MM.1S (cell line): ENCODE data around the gene OSBPL1A.

Source experiments
- DNase-seq: peaks from one replicate; pipeline ENCODE4 v3.0.0-alpha.2; 2015
- H2AFZ ChIP-seq: fragments of 300-600 bp; sonication (generic); 2 replicates; pipeline ENCODE4 v1.6.0; 2016; ENCODE audit warnings: antibody characterized with exemption, low read length
- H3F3A ChIP-seq: fragments of 300-600 bp; sonication (generic); 2 replicates; pipeline ENCODE4 v1.6.1; 2016; ENCODE audit warnings: mild to moderate bottlenecking, antibody characterized with exemption, low read length, moderate library complexity, mixed read lengths; ENCODE audit not compliant: insufficient read depth
- H3K27ac ChIP-seq: fragments of 300-600 bp; sonication (generic); 2 replicates; pipeline ENCODE4 v1.5.1; 2016; ENCODE audit warnings: mild to moderate bottlenecking, low read length
- H3K27me3 ChIP-seq: fragments of 300-600 bp; sonication (generic); replicated peaks from 2 replicates; pipeline ENCODE4 v1.6.0; 2016; ENCODE audit warnings: low read length; ENCODE audit not compliant: insufficient read depth
- H3K36me3 ChIP-seq: fragments of 300-600 bp; sonication (generic); replicated peaks from 2 replicates; pipeline ENCODE4 v1.6.1; 2016; ENCODE audit warnings: mild to moderate bottlenecking, low read length, mixed read lengths; ENCODE audit not compliant: insufficient read depth
- H3K4me1 ChIP-seq: fragments of 300-600 bp; sonication (generic); 2 replicates; pipeline ENCODE4 v1.6.1; 2016; ENCODE audit warnings: low read length, mixed read lengths
- H3K4me2 ChIP-seq: fragments of 300-600 bp; sonication (generic); 2 replicates; pipeline ENCODE4 v1.6.0; 2016; ENCODE audit warnings: low read depth, low read length
- H3K4me3 ChIP-seq: fragments of 300-600 bp; sonication (generic); 2 replicates; pipeline ENCODE4 v1.5.1; 2016; ENCODE audit warnings: low read length, mixed read lengths
- H3K79me2 ChIP-seq: fragments of 300-600 bp; sonication (generic); 2 replicates; pipeline ENCODE4 v1.6.1; 2016; ENCODE audit warnings: mixed run types, low read length, mixed read lengths
- H3K9ac ChIP-seq: fragments of 300-600 bp; sonication (generic); 2 replicates; pipeline ENCODE4 v1.6.1; 2016; ENCODE audit warnings: low read length, mixed read lengths
- H3K9me2 ChIP-seq: fragments of 300-600 bp; sonication (generic); replicated peaks from 2 replicates; pipeline ENCODE4 v1.6.1; 2016; ENCODE audit warnings: mild to moderate bottlenecking, low read length, mixed read lengths; ENCODE audit not compliant: insufficient read depth
- H3K9me3 ChIP-seq: fragments of 300-600 bp; sonication (generic); replicated peaks from 2 replicates; pipeline ENCODE4 v1.6.1; 2016; ENCODE audit warnings: mild to moderate bottlenecking, low read length, mixed read lengths; ENCODE audit not compliant: insufficient read depth
- H4K20me1 ChIP-seq: fragments of 300-600 bp; sonication (generic); 2 replicates; pipeline ENCODE4 v1.6.1; 2016; ENCODE audit warnings: mild to moderate bottlenecking, low read length, moderate library complexity, mixed read lengths; ENCODE audit not compliant: insufficient read depth
- EZH2 ChIP-seq: fragments of 300-600 bp; sonication (generic); optimal IDR thresholded peaks from 2 replicates; pipeline ENCODE3; 2017; ENCODE audit warnings: low read depth, mild to moderate bottlenecking, antibody characterized with exemption, low read length, mixed read lengths
- EZH2phosphoT487 ChIP-seq: fragments of 300-600 bp; sonication (generic); IDR thresholded peaks from 2 replicates; pipeline ENCODE4 v1.6.1; 2018; ENCODE audit warnings: antibody characterized with exemption, low read length
- TF ChIP-seq, protein P1 (sequence below): fragments of 300-600 bp; sonication (generic); IDR thresholded peaks from 2 replicates; pipeline ENCODE4 v1.5.1; 2016; ENCODE audit warnings: antibody characterized with exemption, low read length, mixed read lengths

The OSBPL1A gene

DNA sequence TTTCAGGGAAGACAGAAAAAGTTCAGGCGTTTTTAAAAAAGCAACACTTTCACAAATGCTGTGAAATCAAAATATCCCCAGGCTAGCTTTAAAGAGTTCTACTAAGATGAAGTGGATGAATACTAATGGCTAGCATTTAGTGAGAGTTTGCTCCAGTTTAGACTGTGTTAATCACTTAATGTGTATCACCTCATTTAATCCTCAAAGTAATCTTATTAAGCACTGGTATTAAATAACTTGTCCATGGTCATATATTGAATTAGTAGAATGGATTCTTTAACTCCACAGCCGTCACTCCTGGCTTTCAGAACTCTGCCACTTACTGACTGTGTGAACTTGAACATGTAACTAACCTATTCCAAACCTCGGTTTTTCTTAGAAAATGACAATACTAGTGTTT, 192.7 kb downstream of the OSBPL1A start:
- no peak overlapping the region for H3K9ac ChIP-seq
- H3K9me2 ChIP-seq = no peaks in the 10 kb centered on the region
- H3K4me3 ChIP-seq = no peak overlapping the region
- no peaks in the 10 kb centered on the region for H3F3A ChIP-seq
- no peaks in the 10 kb centered on the region for H3K9me3 ChIP-seq
- no peak for DNase-seq
- no peaks in the 10 kb centered on the region for H4K20me1 ChIP-seq
- no peaks in the 10 kb centered on the region for H3K27me3 ChIP-seq
- no peak overlapping the region for H3K4me2 ChIP-seq
- H3K27ac ChIP-seq = no peak overlapping the region
- no peaks in the 10 kb centered on the region for H3K79me2 ChIP-seq
- H3K4me1 ChIP-seq = no peaks in the 10 kb centered on the region
- TF ChIP-seq, protein P1, sequence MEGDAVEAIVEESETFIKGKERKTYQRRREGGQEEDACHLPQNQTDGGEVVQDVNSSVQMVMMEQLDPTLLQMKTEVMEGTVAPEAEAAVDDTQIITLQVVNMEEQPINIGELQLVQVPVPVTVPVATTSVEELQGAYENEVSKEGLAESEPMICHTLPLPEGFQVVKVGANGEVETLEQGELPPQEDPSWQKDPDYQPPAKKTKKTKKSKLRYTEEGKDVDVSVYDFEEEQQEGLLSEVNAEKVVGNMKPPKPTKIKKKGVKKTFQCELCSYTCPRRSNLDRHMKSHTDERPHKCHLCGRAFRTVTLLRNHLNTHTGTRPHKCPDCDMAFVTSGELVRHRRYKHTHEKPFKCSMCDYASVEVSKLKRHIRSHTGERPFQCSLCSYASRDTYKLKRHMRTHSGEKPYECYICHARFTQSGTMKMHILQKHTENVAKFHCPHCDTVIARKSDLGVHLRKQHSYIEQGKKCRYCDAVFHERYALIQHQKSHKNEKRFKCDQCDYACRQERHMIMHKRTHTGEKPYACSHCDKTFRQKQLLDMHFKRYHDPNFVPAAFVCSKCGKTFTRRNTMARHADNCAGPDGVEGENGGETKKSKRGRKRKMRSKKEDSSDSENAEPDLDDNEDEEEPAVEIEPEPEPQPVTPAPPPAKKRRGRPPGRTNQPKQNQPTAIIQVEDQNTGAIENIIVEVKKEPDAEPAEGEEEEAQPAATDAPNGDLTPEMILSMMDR = no peak
- TF ChIP-seq EZH2phosphoT487 = no peak
- TF ChIP-seq EZH2 = no peak
- H2AFZ ChIP-seq = no peak overlapping the region
- H3K36me3 ChIP-seq = no peaks in the 10 kb centered on the region

DNA sequence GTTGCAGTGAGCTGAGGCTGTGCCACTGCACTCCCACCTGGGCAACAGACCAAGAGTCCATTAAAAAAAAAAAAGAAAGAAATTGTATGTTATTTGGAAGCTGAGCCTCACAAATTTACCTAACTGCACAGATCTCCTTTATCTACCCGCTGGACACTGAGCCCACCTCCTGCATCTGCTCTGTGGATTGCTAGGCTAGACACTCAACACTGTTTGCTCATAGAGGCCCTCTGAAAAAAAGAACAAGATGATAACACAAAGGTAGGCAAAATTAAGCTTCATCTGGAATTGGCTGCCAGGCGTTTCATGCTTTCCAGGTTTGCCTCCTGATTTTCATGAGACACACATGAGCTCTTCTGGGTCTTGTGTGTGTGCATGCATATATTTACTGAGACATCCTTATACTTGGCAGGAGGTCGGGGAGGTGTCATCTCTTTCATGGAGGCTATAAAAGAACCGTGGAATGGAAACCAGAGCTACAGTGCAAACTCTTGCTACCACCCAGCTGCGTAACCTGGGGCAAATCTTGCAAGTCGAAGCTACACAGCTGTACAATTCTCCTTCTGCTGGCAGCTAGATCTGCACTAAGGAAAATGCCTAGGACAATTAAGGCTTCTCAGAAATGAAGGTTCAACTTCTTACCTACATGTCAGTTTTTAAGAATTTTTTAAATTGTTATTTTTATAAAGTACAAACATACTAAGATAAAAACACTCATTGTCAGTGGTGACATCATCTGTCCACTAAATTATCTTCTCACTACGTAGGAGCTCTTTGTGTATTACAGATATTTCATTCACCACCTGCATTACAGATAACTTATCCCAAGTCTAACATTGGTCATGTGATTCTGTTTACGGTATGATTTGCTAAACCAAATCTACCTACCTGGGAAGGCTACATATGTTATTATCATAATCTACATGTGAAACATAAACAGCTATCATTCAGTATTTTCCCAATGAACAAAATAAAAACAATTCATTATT, 195.6 kb downstream of the OSBPL1A start:
- 0 out of 2 replicates have a peak, but pooled peaks cover under 1% of the 10 kb centered on the region for H3F3A ChIP-seq
- H4K20me1 ChIP-seq = no peaks in the 10 kb centered on the region
- TF ChIP-seq, protein P1 = no peak
- TF ChIP-seq EZH2phosphoT487 (no peak), EZH2 (no peak)
- no peak for DNase-seq
- no peak overlapping the region for H3K27ac ChIP-seq
- H3K36me3 ChIP-seq = no peaks in the 10 kb centered on the region
- no peak overlapping the region for H3K4me2 ChIP-seq
- no peaks in the 10 kb centered on the region for H3K9me3 ChIP-seq
- no peaks in the 10 kb centered on the region for H3K27me3 ChIP-seq
- no peaks in the 10 kb centered on the region for H3K9me2 ChIP-seq
- H2AFZ ChIP-seq = no peak overlapping the region
- peaks cover 3% of the 10 kb centered on the region; the same call in 1 of the 2 replicates for H3K79me2 ChIP-seq
- H3K9ac ChIP-seq = no peak overlapping the region
- H3K4me1 ChIP-seq = peaks cover 7% of the 10 kb centered on the region
- no peak overlapping the region for H3K4me3 ChIP-seq

DNA sequence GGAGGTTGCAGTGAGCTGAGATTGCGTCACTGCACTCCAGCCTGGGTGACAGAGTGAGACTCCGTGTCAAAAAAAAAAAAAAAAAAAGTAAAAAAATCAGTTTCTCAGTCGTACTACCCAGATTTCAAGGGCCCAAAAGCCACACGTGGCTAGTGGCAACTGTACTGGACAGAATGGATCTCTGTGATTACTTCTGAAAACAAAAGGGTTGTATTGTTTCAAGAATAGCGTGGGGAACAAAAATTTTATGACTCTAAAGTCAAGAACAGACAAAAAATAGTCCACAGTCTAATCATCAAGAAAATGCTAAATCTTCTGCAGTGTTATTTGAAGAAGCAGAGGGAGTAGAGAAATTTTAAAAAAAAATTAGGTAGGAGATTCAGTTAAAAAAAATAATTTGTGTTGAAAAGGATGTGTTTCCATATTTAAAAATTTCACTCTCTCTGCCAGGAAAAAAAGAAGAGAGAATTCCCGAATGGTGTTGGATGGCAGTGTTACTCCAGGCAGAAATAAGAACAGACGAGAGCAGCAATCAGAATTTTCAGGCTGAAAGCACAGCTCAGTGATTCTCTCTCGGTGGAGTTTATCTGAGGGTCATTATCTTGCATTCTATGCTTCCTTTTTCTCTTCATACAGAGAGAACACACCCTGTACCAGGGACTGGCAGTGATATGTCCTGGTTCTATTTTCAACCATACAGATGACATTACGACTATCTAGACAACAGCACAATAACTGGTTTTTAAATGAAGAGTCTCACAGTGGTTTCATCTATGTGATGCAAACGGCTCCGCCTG, 196.9 kb downstream of the OSBPL1A start:
- Histone ChIP-seq H3F3A (peaks cover 13% of the 10 kb centered on the region), H3K9ac (no peak overlapping the region), H3K27me3 (no peaks in the 10 kb centered on the region), H4K20me1 (no peaks in the 10 kb centered on the region), H3K9me3 (no peaks in the 10 kb centered on the region), H3K36me3 (no peaks in the 10 kb centered on the region), H3K79me2 (peaks cover 7% of the 10 kb centered on the region; the same call in 1 of the 2 replicates), H2AFZ (no peak overlapping the region), H3K4me3 (no peak overlapping the region), H3K9me2 (no peaks in the 10 kb centered on the region), H3K4me1 (peaks cover 18% of the 10 kb centered on the region), H3K27ac (no peak overlapping the region), H3K4me2 (no peak overlapping the region)
- TF ChIP-seq EZH2phosphoT487 (no peak), EZH2 (no peak)
- TF ChIP-seq, protein P1 = no peak
- no peak for DNase-seq
